Measurements from ENCODE around the gene C16orf54.
"Not testable (repeated sequence)": the region's sequence is repeated elsewhere in the genome, so short reads cannot be mapped to it uniquely, and the experiment has no call there.

Gene C16orf54

GRCh38 chr16:29708917-29709600 lies 36.7 kb downstream of the C16orf54 start:
- no peak for DNase-seq (ENCODE audit: low spot score)

- not testable (repeated sequence) for DNase-seq (ENCODE audit: low spot score)
Measured at GRCh38 chr16:29707160-29707559, 38.6 kb downstream of the C16orf54 start.

- DNase-seq (ENCODE audit: low spot score): no peak
Measured at GRCh38 chr16:29705030-29705429, 40.8 kb downstream of the C16orf54 start.

- DNase-seq (ENCODE audit: low spot score): no peak
Measured at GRCh38 chr16:29702269-29702668, 43.5 kb downstream of the C16orf54 start.

- DNase-seq (ENCODE audit: low spot score): no peak
Measured at GRCh38 chr16:29701214-29701555, 44.6 kb downstream of the C16orf54 start.

- peak; percentile 88 for DNase-seq (ENCODE audit: low spot score)
Measured at GRCh38 chr16:29700253-29700987, 45.4 kb downstream of the C16orf54 start.

GRCh38 chr16:29699324-29700219 lies 46.2 kb downstream of the C16orf54 start:
- DNase-seq (ENCODE audit: low spot score): no peak

- no peak for DNase-seq (ENCODE audit: low spot score)
Measured at GRCh38 chr16:29698484-29699323, 47.1 kb downstream of the C16orf54 start.

GRCh38 chr16:29698042-29698441 lies 47.7 kb downstream of the C16orf54 start:
- no peak for DNase-seq (ENCODE audit: low spot score)

- DNase-seq (ENCODE audit: low spot score): no peak
Measured at GRCh38 chr16:29697391-29697790, 48.4 kb downstream of the C16orf54 start.

GRCh38 chr16:29696881-29697331 lies 48.9 kb downstream of the C16orf54 start:
- no peak for DNase-seq (ENCODE audit: low spot score)

- DNase-seq (ENCODE audit: low spot score): not testable (repeated sequence)
Measured at GRCh38 chr16:29695675-29696074, 50.1 kb downstream of the C16orf54 start.

- DNase-seq (ENCODE audit: low spot score): no peak
Measured at GRCh38 chr16:29694384-29695195, 51.2 kb downstream of the C16orf54 start.

- not testable (repeated sequence) for DNase-seq (ENCODE audit: low spot score)
Measured at GRCh38 chr16:29692606-29693005, 53.2 kb downstream of the C16orf54 start.
